AG04450 (cell line): ENCODE measurements around the gene RUNX2. TPM values are rescaled to one million over a fixed set of nuclear protein-coding genes. Genes with fewer than 3 reads are reported as not detected.
A peak's percentile ranks its signal among the peaks of the same experiment; 100 is the strongest.

ENCODE experiments used
- CTCF ChIA-PET: fragments of 300-600, 350-600 bp; formaldehyde crosslinking; extraction: SDS; loops from one replicate; lab custom pipeline; 2022; ENCODE audit warnings: antibody characterized with exemption, inconsistent platforms; lab: Charles Lee
- POLR2A ChIA-PET: fragments of 350-600 bp; formaldehyde crosslinking; extraction: SDS; loops from one replicate; lab custom pipeline; 2021; ENCODE audit warnings: antibody characterized with exemption, inconsistent platforms; lab: Yijun Ruan, JAX
- DNase-seq: peaks from one replicate; pipeline ENCODE4 v3.0.0-alpha.2; 2011; ENCODE audit warnings: low read depth, low spot score
- H3K27ac ChIP-seq: one replicate; pipeline ENCODE4 v1.5.1; 2012; ENCODE audit warnings: low read depth, low read length, control low read depth
- H3K27me3 ChIP-seq: one replicate; pipeline ENCODE4 v1.6.0; 2012; ENCODE audit warnings: low read length; ENCODE audit not compliant: control insufficient read depth, insufficient read depth
- H3K4me3 ChIP-seq: 2 replicates; pipeline ENCODE4 v1.5.1; 2011; ENCODE audit warnings: mild to moderate bottlenecking, low read depth, low read length, control low read depth
- H3K9me3 ChIP-seq: 2 replicates; pipeline ENCODE4 v1.5.1; 2012; ENCODE audit warnings: low read length; ENCODE audit not compliant: control insufficient read depth, insufficient read depth
- polyA plus RNA-seq: library from polyadenylated mRNA; depleted of rRNA; stranded (reverse); fragments of >200 nt; gene quantifications from 2 replicates; pipeline ENCODE4 v1.2.3, GENCODE V29; 2011
- TF ChIP-seq, protein P1 (sequence below): IDR thresholded peaks from 2 replicates; pipeline ENCODE4 v1.5.1; 2011; ENCODE audit warnings: low read depth, low read length, control low read depth, inconsistent platforms

RUNX2 gene
- polyA plus RNA-seq, 1 experiment = 3.4 TPM

GRCh38 chr6:45698046-45698445 is 369.9 kb downstream of the RUNX2 start:
- peak overlapping the region; percentile 76 for H3K27ac ChIP-seq
- DNase-seq = no peak
- peaks cover 4% of the 10 kb centered on the region; the same call in 1 of the 2 replicates for H3K9me3 ChIP-seq
- CTCF ChIA-PET = interaction anchor here (0.6 to 2.8 kb wide), 2 partner anchors 17 to 193 kb away, joined by 4 to 15 read pairs; no protein-coding TSS in a partner anchor
- no peaks in the 10 kb centered on the region for H3K27me3 ChIP-seq
- POLR2A ChIA-PET = interaction anchor here (0.7 to 1.2 kb wide), 3 partner anchors 11 to 252 kb away, joined by 3 read pairs; no protein-coding TSS in a partner anchor
- TF ChIP-seq, protein P1, sequence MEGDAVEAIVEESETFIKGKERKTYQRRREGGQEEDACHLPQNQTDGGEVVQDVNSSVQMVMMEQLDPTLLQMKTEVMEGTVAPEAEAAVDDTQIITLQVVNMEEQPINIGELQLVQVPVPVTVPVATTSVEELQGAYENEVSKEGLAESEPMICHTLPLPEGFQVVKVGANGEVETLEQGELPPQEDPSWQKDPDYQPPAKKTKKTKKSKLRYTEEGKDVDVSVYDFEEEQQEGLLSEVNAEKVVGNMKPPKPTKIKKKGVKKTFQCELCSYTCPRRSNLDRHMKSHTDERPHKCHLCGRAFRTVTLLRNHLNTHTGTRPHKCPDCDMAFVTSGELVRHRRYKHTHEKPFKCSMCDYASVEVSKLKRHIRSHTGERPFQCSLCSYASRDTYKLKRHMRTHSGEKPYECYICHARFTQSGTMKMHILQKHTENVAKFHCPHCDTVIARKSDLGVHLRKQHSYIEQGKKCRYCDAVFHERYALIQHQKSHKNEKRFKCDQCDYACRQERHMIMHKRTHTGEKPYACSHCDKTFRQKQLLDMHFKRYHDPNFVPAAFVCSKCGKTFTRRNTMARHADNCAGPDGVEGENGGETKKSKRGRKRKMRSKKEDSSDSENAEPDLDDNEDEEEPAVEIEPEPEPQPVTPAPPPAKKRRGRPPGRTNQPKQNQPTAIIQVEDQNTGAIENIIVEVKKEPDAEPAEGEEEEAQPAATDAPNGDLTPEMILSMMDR = no peak
- no peak overlapping the region for H3K4me3 ChIP-seq

- no peak overlapping the region for H3K27ac ChIP-seq
- ChIA-PET POLR2A (no interaction called here), CTCF (no interaction called here)
- TF ChIP-seq, protein P1 = no peak
- no peak for DNase-seq
- H3K4me3 ChIP-seq = no peak overlapping the region
- H3K9me3 ChIP-seq = peaks cover 4% of the 10 kb centered on the region; the same call in 1 of the 2 replicates
- H3K27me3 ChIP-seq = no peaks in the 10 kb centered on the region
Observed at GRCh38 chr6:45699663-45700062, 371.5 kb downstream of the RUNX2 start.

DNA sequence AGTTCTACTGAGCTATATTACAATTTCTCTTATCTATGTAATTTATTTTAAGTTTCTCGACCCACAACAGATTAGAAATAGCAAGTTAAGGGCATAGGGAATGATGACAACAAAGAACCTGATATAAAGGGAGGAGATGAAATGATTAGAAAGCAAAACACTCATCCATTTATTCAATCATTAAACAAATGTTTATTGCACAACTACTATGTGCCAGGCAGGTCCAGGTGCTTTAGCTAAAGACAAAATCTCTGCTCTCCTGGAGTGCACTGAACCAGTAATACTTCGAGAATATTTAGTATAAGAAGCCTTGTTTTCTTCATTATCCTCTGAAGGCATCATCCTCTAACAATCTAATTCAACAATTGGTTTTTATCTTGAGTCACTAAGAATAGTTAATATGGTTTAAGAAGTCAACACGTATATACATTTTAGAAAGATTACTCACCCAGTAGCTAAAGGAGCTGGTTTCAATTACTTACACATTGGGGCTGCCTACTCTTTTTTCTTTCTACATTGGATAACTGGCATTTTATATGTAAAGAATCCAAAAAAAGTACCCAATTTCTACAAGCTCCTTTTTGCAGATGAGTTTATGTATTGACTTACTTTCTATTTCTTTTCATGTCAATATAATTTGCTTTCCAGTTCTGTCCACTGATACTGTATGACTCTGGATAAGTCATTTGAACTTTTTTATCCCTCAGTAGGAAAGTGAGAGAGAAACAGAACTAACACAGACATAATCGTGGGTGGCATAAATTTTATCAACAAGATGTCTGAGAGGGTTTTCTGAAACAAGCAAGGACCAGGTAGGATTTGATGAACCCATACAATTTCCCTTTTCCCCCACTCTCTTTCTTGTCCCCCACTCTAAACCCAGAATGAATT is 375.0 kb downstream of the RUNX2 start:
- TF ChIP-seq, protein P1 = no peak
- no peak overlapping the region for H3K4me3 ChIP-seq
- no peaks in the 10 kb centered on the region for H3K27me3 ChIP-seq
- ChIA-PET CTCF (interaction anchor here (0.7 to 4.4 kb wide), 10 partner anchors 9 to 1228 kb away, joined by 3 to 46 read pairs (median 3); no protein-coding TSS in a partner anchor), POLR2A (no interaction called here)
- peak; percentile 15 for DNase-seq
- no peak overlapping the region for H3K27ac ChIP-seq
- peaks cover 4% of the 10 kb centered on the region; the same call in 1 of the 2 replicates for H3K9me3 ChIP-seq

DNA sequence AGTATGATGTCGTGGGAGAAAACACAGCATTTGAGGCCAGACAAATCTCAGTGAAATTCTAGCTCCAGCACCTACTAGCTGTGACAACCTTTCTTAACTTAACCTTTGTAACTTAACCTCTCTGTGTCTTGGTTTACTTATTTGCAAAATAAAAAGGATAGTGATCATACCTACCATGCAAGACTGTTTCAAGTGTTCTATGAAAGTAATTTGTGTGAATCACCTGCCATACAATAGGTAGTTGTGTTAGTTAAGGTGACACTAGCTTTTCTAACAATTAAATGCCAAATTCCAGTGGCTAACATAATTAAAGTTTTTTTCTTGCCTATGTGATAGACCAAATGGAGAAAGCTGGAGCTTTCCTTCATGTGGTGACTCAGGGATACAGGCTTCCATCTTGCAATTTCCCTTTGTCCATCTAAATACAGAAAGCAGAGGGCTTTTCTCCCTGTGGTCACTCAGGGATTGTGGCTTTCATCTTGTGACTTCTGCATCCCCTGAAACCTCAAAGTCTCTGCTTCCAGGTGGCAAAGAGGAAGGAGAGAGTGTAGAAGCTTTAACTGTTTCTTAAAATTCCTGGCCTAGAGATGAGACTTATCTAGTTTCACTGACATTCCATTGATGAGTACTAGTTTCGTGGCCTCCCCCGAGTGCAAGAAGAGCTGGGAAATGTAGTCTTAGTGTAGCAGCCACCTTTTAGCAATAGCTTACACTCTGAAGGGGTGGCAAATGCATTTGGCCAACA is 376.1 kb downstream of the RUNX2 start:
- POLR2A ChIA-PET = no interaction called here
- peaks cover 4% of the 10 kb centered on the region; the same call in 1 of the 2 replicates for H3K9me3 ChIP-seq
- no peaks in the 10 kb centered on the region for H3K27me3 ChIP-seq
- CTCF ChIA-PET = interaction anchor here (0.5 to 4.4 kb wide), 7 partner anchors 8 to 282 kb away, joined by 3 to 46 read pairs (median 3); no protein-coding TSS in a partner anchor
- TF ChIP-seq, protein P1 = no peak
- no peak for DNase-seq
- H3K4me3 ChIP-seq = no peak overlapping the region
- H3K27ac ChIP-seq = no peak overlapping the region
